GM23338 (cell line): ENCODE results near the gene RASGRP4. TPM values are rescaled to one million over a fixed set of nuclear protein-coding genes. Genes with fewer than 3 reads are reported as not detected.

Experiments
- ATAC-seq: fragments of 200-7000 bp; cut with Tn5 transposase; 3 replicates; pipeline ENCODE4 v1.9.1; 2020
- DNase-seq: peaks from one replicate; pipeline ENCODE4 v3.0.0-alpha.2; 2015; ENCODE audit warnings: low spot score
- H2AFZ ChIP-seq: fragments of 200-600 bp; sonication (generic); 2 replicates; pipeline ENCODE4 v1.8.0; 2016; ENCODE audit warnings: antibody characterized with exemption, mild to moderate bottlenecking, moderate library complexity
- H3F3A ChIP-seq: fragments of 200-600 bp; sonication (generic); replicated peaks from 2 replicates; pipeline ENCODE4 v1.8.0; 2017; ENCODE audit warnings: antibody characterized with exemption, mixed run types, low read depth
- H3K27ac ChIP-seq: fragments of 200-600 bp; sonication (generic); 2 replicates; pipeline ENCODE4 v1.6.1; 2016; ENCODE audit warnings: low read depth
- H3K27me3 ChIP-seq: fragments of 200-600 bp; sonication (generic); 2 replicates; pipeline ENCODE4 v1.8.0; 2016; ENCODE audit warnings: mild to moderate bottlenecking, mixed run types, moderate library complexity; ENCODE audit not compliant: insufficient read depth
- H3K36me3 ChIP-seq: fragments of 200-600 bp; sonication (generic); 2 replicates; pipeline ENCODE4 v1.8.0; 2016; ENCODE audit warnings: mild to moderate bottlenecking; ENCODE audit not compliant: insufficient read depth
- H3K4me1 ChIP-seq: fragments of 200-600 bp; sonication (generic); 2 replicates; pipeline ENCODE4 v1.8.0; 2016; ENCODE audit warnings: mild to moderate bottlenecking, moderate library complexity; ENCODE audit not compliant: insufficient read depth
- H3K4me2 ChIP-seq: fragments of 200-600 bp; sonication (generic); 2 replicates; pipeline ENCODE4 v1.7.1; 2017; ENCODE audit warnings: mixed run types
- H3K4me3 ChIP-seq: fragments of 200-600 bp; sonication (generic); 2 replicates; pipeline ENCODE4 v1.6.1; 2016; ENCODE audit warnings: mixed run types
- H3K79me2 ChIP-seq: fragments of 200-600 bp; sonication (generic); replicated peaks from 2 replicates; pipeline ENCODE4 v1.8.0; 2017; ENCODE audit warnings: mild to moderate bottlenecking; ENCODE audit not compliant: insufficient read depth
- H3K9me2 ChIP-seq: fragments of 200-600 bp; sonication (generic); 2 replicates; pipeline ENCODE4 v1.8.0; 2017; ENCODE audit not compliant: insufficient read depth
- H4K20me1 ChIP-seq: fragments of 200-600 bp; sonication (generic); replicated peaks from 2 replicates; pipeline ENCODE4 v1.8.0; 2017; ENCODE audit warnings: mild to moderate bottlenecking; ENCODE audit not compliant: insufficient read depth
- H3K27ac Mint-ChIP-seq: 2 replicates; pipeline ENCODE4 v1.8.0; 2020; ENCODE audit warnings: inconsistent platforms, mild to moderate bottlenecking, moderate library complexity, mixed read lengths
- H3K27me3 Mint-ChIP-seq: 3 replicates; pipeline ENCODE4 v1.8.0; 2022; ENCODE audit warnings: low read depth, mild to moderate bottlenecking, moderate library complexity, mixed read lengths, inconsistent platforms; ENCODE audit not compliant: insufficient read depth, poor library complexity
- H3K36me3 Mint-ChIP-seq: 3 replicates; pipeline ENCODE4 v1.8.0; 2021; ENCODE audit warnings: low read depth, mild to moderate bottlenecking, inconsistent platforms, moderate library complexity, mixed read lengths
- H3K4me1 Mint-ChIP-seq: 3 replicates; pipeline ENCODE4 v1.8.0; 2020; ENCODE audit warnings: mild to moderate bottlenecking, inconsistent platforms, mixed read lengths
- H3K4me3 Mint-ChIP-seq: 3 replicates; pipeline ENCODE4 v1.8.0; 2021; ENCODE audit warnings: moderate library complexity, mild to moderate bottlenecking, inconsistent platforms, mixed read lengths
- H3K9me3 Mint-ChIP-seq: 3 replicates; pipeline ENCODE4 v1.8.0; 2020; ENCODE audit warnings: moderate library complexity, mild to moderate bottlenecking, inconsistent platforms, mixed read lengths
- CREB1 ChIP-seq: fragments of 250-450 bp; sonication (Bioruptor Pico); IDR thresholded peaks from 2 replicates; pipeline ENCODE4 v1.5.0; 2020; ENCODE audit warnings: low read depth, mild to moderate bottlenecking, moderate library complexity
- EZH2 ChIP-seq: fragments of 200-600 bp; sonication (generic); IDR thresholded peaks from one replicate; pipeline ENCODE4 v1.8.0; 2017; ENCODE audit warnings: antibody characterized with exemption, mild to moderate bottlenecking, low read depth; ENCODE audit not compliant: unreplicated experiment
- EZH2phosphoT487 ChIP-seq: fragments of 200-600 bp; sonication (generic); IDR thresholded peaks from one replicate; pipeline ENCODE4 v1.8.1; 2018; ENCODE audit warnings: antibody characterized with exemption; ENCODE audit not compliant: unreplicated experiment
- JUNB ChIP-seq: IDR thresholded peaks from one replicate; pipeline ENCODE4 v1.6.1; 2016; ENCODE audit warnings: antibody characterized with exemption; ENCODE audit not compliant: unreplicated experiment
- NANOG ChIP-seq: IDR thresholded peaks from 2 replicates; pipeline ENCODE4 v1.6.1; 2016; ENCODE audit warnings: antibody characterized with exemption, borderline replicate concordance
- POLR2AphosphoS5 ChIP-seq: IDR thresholded peaks from 2 replicates; pipeline ENCODE4 v1.6.1; 2016; ENCODE audit warnings: antibody characterized with exemption, low read depth
- STAT1 ChIP-seq: IDR thresholded peaks from one replicate; pipeline ENCODE4 v1.6.1; 2016; ENCODE audit warnings: antibody characterized with exemption; ENCODE audit not compliant: unreplicated experiment
- ZNF114 ChIP-seq: fragments of 250-450 bp; sonication (Bioruptor Pico); IDR thresholded peaks from 2 replicates; pipeline ENCODE4 v1.5.0; 2020; ENCODE audit warnings: mild to moderate bottlenecking, moderate library complexity
- ZNF331 ChIP-seq: fragments of 250-450 bp; sonication (Bioruptor Pico); IDR thresholded peaks from 2 replicates; pipeline ENCODE4 v1.5.0; 2020; ENCODE audit warnings: low read depth, mild to moderate bottlenecking, moderate library complexity
- polyA plus RNA-seq: library from polyadenylated mRNA; unstranded; fragments of >200 nt; fragmentation: Nextera tagmentation; extraction: Ambion mirVana; gene quantifications from 2 replicates; pipeline ENCODE4 v1.2.1, GENCODE V29; 2016
- total RNA-seq: library from RNA; depleted of rRNA; stranded (reverse); fragments of >200 nt; shearing (Covaris generic); gene quantifications from 2 replicates; pipeline ENCODE4 v1.2.3, GENCODE V29; 2014
- TF ChIP-seq, protein P1 (sequence below): IDR thresholded peaks from one replicate; pipeline ENCODE4 v1.6.1; 2018; ENCODE audit warnings: antibody characterized with exemption; ENCODE audit not compliant: unreplicated experiment
- TF ChIP-seq, protein P2 (sequence below), 2 experiments: fragments of 200-600 bp in 1 of 2; sonication (generic) in 1 of 2; conservative IDR thresholded peaks; 2 replicates each; pipeline versions ENCODE4 v1.5.1 to v1.6.1; 2016 to 2017; ENCODE audit warnings: antibody characterized with exemption in 2 of 2, low read depth in 2 of 2, mild to moderate bottlenecking in 2 of 2, moderate library complexity in 1 of 2
- TF ChIP-seq, protein P3 (sequence below): IDR thresholded peaks from 2 replicates; pipeline ENCODE4 v1.6.1; 2016; ENCODE audit warnings: antibody characterized with exemption

The RASGRP4 gene
- total and polyA plus RNA-seq, 2 experiments from 2014 or later = 1.6 to 3.6 TPM

DNA sequence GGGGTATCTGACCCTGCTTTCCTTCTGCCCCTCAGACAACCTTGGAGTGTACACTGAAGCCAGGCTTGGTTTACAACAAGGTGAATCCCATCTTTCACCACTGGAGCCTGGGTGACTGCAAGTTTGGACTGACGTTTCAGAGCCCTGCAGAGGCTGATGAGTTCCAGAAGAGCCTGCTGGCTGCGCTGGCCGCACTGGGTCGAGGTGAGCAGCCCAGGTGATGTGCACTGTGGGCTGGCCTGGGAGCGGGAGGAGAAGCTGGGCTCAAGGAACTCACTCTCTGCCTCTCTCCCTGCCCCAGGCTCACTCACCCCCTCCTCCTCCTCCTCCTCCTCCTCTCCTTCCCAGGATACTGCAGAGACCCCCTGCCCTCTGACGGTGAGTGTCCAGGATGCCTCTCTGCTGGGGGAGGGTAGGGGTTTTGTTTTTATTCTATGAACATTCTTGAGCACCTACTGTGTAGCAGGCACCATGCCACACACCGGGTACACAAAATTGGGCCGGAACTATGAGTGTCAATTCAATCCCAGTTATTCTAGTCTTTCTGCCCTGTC lies 34.0 kb downstream of the RASGRP4 start (continued):
- TF ChIP-seq, protein P1, sequence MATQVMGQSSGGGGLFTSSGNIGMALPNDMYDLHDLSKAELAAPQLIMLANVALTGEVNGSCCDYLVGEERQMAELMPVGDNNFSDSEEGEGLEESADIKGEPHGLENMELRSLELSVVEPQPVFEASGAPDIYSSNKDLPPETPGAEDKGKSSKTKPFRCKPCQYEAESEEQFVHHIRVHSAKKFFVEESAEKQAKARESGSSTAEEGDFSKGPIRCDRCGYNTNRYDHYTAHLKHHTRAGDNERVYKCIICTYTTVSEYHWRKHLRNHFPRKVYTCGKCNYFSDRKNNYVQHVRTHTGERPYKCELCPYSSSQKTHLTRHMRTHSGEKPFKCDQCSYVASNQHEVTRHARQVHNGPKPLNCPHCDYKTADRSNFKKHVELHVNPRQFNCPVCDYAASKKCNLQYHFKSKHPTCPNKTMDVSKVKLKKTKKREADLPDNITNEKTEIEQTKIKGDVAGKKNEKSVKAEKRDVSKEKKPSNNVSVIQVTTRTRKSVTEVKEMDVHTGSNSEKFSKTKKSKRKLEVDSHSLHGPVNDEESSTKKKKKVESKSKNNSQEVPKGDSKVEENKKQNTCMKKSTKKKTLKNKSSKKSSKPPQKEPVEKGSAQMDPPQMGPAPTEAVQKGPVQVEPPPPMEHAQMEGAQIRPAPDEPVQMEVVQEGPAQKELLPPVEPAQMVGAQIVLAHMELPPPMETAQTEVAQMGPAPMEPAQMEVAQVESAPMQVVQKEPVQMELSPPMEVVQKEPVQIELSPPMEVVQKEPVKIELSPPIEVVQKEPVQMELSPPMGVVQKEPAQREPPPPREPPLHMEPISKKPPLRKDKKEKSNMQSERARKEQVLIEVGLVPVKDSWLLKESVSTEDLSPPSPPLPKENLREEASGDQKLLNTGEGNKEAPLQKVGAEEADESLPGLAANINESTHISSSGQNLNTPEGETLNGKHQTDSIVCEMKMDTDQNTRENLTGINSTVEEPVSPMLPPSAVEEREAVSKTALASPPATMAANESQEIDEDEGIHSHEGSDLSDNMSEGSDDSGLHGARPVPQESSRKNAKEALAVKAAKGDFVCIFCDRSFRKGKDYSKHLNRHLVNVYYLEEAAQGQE = no peak

DNA sequence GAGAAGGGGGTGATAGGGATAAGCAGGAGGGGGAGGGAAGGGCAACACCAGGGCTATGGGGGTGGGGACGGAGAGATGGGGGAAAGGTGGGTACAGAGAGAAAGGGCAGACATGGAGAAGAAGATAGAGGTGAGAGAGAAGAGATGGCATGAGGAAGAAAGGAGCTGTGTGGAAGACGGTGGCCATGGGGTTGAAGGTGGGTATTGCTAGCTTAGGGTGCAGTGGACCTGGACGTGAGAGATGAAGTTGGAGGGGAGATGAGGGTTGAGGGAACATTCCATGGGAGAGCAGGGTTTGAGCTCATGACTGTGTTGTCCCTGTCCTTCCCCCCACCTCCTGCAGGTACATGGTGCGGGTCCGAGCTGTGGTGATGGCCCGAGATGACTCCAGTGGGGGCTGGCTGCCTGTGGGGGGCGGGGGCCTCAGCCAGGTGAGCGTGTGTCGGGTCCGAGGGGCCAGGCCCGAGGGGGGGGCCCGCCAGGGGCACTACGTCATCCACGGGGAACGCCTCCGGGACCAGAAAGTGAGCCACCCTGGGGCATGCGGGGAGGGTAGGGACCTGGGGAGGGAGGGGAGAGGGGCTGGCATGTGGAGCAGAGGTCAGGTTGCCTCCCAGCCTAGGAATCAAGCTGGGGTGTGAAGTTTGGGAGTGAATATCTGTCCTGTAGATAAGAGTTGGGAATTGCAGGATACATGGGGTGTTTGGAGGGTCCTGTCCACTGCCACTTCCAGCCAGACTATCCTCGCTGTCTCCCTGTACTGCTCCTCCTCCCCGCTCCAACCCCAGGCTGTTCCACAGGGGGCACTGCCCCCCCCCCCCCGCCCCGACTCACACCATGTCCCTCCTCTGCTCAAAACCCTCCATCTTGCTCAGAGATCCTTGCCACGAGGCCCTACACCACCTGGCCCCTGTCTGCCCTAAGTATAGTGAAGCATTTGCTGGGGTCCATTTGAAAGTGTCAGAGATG lies 35.8 kb downstream of the RASGRP4 start:
- Histone ChIP-seq H3K27ac (no peak overlapping the region), H3K27me3 (peaks cover 25% of the 10 kb centered on the region), H3K79me2 (peaks cover 10% of the 10 kb centered on the region), H3K4me2 (peak overlapping the region; percentile 95), H2AFZ (no peak overlapping the region), H3K9me2 (no peaks in the 10 kb centered on the region), H3K4me1 (peaks cover 14% of the 10 kb centered on the region), H3K36me3 (peaks cover 3% of the 10 kb centered on the region; the same call in 1 of the 2 replicates), H3K4me3 (peak overlapping the region; percentile 96), H4K20me1 (peaks cover 3% of the 10 kb centered on the region; the same call in 1 of the 2 replicates), H3F3A (peaks cover 14% of the 10 kb centered on the region)
- no peak for TF ChIP-seq EZH2phosphoT487
- TF ChIP-seq ZNF114 (CRISPR knock-in tag) = no peak
- no peak for TF ChIP-seq JUNB
- TF ChIP-seq STAT1 = no peak
- no peak for TF ChIP-seq NANOG
- TF ChIP-seq CREB1 (CRISPR knock-in tag) = no peak
- TF ChIP-seq, protein P2, sequence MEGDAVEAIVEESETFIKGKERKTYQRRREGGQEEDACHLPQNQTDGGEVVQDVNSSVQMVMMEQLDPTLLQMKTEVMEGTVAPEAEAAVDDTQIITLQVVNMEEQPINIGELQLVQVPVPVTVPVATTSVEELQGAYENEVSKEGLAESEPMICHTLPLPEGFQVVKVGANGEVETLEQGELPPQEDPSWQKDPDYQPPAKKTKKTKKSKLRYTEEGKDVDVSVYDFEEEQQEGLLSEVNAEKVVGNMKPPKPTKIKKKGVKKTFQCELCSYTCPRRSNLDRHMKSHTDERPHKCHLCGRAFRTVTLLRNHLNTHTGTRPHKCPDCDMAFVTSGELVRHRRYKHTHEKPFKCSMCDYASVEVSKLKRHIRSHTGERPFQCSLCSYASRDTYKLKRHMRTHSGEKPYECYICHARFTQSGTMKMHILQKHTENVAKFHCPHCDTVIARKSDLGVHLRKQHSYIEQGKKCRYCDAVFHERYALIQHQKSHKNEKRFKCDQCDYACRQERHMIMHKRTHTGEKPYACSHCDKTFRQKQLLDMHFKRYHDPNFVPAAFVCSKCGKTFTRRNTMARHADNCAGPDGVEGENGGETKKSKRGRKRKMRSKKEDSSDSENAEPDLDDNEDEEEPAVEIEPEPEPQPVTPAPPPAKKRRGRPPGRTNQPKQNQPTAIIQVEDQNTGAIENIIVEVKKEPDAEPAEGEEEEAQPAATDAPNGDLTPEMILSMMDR (conservative IDR thresholded peaks at IDR 0.05; ENCODE audit: low read depth in 2 of 2) = no peak
- TF ChIP-seq, protein P3, sequence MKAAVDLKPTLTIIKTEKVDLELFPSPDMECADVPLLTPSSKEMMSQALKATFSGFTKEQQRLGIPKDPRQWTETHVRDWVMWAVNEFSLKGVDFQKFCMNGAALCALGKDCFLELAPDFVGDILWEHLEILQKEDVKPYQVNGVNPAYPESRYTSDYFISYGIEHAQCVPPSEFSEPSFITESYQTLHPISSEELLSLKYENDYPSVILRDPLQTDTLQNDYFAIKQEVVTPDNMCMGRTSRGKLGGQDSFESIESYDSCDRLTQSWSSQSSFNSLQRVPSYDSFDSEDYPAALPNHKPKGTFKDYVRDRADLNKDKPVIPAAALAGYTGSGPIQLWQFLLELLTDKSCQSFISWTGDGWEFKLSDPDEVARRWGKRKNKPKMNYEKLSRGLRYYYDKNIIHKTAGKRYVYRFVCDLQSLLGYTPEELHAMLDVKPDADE = no peak
- TF ChIP-seq ZNF331 (CRISPR knock-in tag) = no peak
- TF ChIP-seq EZH2 = no peak
- no peak for TF ChIP-seq POLR2AphosphoS5
- TF ChIP-seq, protein P1 = no peak
- no peaks in the 10 kb centered on the region for H3K9me3 Mint-ChIP-seq
- ATAC-seq (no peak), DNase-seq (no peak)
- H3K4me3 Mint-ChIP-seq = peak overlapping the region; percentile 92
- peaks cover 36% of the 10 kb centered on the region for H3K36me3 Mint-ChIP-seq
- H3K4me1 Mint-ChIP-seq = peaks cover 48% of the 10 kb centered on the region
- H3K27ac Mint-ChIP-seq = peak overlapping the region; percentile 45; the same call in 1 of the 2 replicates
- peaks cover 43% of the 10 kb centered on the region for H3K27me3 Mint-ChIP-seq
